HG03139 (cell line): ENCODE measurements around the gene EPHA2.
"Not testable (repeated sequence)": the region's sequence is repeated elsewhere in the genome, so short reads cannot be mapped to it uniquely, and the experiment has no call there.

Source experiments
- ATAC-seq: cut with Tn5 transposase; IDR thresholded peaks from one replicate; pipeline ENCODE4 v1.9.1; 2021; ENCODE audit not compliant: unreplicated experiment

Gene EPHA2

GRCh38 chr1:16155537-16156410 is at the start of gene EPHA2:
EPHA2 (minus strand) TSS chr1:16156069; CDS start chr1:16155932, 137 bp downstream.
- ATAC-seq: no peak

GRCh38 chr1:16205334-16205671 is 49.4 kb upstream of the EPHA2 start:
- no peak for ATAC-seq

GRCh38 chr1:16204634-16205333 is 48.9 kb upstream of the EPHA2 start:
- ATAC-seq: no peak

DNA sequence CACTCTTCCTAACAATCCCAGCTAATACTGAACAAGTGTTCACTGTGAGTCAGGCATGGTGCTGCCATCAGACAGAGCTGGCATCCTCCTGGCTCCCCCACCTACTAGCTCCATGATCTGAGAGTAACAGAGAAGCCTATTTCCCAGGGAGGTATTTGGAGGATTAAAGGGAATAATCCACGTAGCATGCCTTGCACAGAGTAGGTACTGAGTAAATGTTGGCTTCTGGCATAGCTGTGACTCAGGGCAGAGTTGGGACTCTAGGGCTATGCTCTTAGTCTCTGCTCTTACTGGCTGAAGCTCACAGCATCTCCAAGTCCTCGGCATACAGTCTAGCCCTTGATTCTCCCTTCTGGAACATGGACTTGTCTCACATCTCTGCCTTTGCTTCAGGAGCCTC is 48.3 kb upstream of the EPHA2 start:
- ATAC-seq: no peak

- ATAC-seq: no peak
Measured at GRCh38 chr1:16203550-16203949, 47.7 kb upstream of the EPHA2 start.

DNA sequence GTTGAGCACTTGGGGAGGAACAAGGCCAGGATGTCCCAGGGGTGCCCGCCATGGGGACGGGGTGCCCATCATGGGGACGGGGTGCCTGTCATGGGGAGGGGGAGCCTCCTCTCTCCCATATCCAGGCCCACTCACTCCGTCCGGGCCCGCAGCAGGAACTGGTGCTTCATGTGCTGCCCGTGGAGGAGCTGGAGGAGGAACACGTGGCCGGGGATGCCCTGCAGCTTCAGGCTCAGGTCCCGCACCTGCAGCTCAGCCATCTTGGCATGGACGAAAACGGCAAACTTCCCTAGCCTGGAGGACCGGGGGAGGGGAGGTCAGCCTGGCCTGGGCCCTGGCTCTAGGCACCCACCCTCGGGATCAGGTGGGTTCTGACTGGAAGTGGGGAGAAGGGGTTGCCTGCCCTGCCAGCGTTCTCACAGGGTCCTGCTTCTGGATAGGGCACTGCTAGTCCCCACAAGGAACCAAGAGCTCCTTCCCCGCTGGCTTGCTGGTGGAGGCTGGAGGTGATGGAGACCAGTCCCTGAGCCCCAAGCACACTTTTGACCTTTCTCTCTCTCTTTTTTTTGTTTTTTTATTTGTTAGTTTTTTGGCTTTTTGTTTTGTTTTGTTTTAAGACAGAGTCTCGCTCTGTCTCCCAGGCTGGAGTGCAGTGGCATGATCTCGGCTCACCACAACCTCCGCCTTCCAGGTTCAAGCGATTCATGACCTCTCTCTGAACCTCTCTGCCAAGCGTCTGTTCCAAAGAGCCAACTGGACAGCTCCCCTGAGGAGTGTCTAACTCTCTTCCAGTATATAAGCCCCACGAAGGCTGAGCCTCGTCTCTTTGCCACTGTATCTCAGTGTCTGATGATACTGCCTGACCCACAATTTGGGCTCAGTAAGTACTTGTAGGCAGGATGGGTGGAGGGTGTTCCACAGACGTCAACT is 46.7 kb upstream of the EPHA2 start:
- ATAC-seq: no peak

- no peak for ATAC-seq
Measured at GRCh38 chr1:16199700-16200099, 43.8 kb upstream of the EPHA2 start.

- ATAC-seq: no peak
Measured at GRCh38 chr1:16199157-16199501, 43.3 kb upstream of the EPHA2 start.

DNA sequence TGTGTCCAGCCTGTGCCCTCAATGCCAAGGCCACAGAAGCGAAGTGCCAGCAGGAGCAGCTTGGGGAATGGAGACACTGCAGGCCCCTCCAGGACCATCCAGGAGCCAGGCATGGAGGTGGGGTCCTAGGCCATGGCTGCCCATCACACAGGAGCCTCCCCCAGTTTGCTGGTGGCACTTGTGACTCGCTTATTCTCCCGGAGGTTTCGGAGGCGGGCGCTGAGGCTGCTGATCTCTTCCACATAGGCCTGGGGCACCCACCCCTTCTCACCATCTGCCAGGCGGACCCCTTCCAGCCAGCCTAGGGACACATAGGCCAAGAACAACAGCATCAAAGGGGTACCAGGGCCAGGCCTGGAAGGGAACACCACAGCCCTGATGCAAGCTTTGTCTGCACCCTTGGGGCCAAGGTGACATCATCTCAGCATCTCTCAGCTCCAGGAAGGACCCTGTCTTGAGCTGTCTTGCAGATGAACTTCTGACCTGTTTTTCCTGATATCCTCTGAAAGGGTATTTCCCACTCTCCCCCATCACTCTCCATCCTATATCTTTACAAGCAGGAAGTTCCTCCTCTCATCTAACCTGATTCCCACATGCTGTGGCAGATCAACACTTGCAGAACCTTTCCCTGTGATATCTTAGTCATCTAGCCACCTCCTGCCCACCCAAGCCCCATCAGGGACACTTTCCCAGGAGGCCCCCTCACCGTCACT is 42.7 kb upstream of the EPHA2 start:
- no peak for ATAC-seq

GRCh38 chr1:16196874-16197273 is 41.0 kb upstream of the EPHA2 start:
- ATAC-seq: no peak

DNA sequence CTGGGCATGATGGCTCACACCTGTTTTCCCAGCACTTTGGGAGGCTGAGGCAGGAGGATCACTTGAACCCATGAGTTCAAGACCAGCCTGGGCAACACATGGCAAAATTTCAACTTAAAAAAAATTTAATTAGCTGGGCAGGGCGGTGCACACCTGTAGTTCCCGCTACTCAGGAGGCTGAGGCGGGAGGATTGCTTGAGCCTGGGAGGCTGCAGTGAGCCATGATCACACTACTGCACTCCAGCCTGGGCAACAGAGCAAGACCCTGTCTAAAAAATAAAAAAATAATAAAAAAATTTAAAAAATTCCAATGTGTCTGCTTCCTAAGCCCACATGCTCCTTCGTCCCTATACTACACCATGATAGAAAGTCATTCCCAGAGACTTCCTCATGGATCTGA is 40.3 kb upstream of the EPHA2 start:
- not testable (repeated sequence) for ATAC-seq

DNA sequence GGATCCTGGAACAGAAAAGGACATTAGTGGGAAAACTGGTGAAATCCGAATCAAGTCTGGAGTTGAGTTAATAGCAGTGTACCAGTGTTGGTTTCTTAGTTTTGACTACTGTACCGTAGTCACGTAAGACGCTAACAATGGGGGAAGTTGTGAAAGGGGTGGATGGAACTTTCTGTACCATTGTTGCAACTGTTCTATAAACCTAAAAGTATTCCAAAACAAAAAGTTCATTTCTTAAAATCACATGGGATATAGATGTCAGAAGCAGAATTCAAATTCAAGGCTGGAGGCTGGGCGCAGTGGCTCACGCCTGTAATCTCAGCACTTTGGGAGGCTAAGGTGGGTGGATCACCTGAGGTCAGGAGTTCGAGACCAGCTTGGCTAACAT is 39.6 kb upstream of the EPHA2 start:
- ATAC-seq: no peak

GRCh38 chr1:16191916-16192546 is 36.2 kb upstream of the EPHA2 start:
- ATAC-seq: no peak

GRCh38 chr1:16191309-16191708 is 35.4 kb upstream of the EPHA2 start:
- ATAC-seq: no peak

DNA sequence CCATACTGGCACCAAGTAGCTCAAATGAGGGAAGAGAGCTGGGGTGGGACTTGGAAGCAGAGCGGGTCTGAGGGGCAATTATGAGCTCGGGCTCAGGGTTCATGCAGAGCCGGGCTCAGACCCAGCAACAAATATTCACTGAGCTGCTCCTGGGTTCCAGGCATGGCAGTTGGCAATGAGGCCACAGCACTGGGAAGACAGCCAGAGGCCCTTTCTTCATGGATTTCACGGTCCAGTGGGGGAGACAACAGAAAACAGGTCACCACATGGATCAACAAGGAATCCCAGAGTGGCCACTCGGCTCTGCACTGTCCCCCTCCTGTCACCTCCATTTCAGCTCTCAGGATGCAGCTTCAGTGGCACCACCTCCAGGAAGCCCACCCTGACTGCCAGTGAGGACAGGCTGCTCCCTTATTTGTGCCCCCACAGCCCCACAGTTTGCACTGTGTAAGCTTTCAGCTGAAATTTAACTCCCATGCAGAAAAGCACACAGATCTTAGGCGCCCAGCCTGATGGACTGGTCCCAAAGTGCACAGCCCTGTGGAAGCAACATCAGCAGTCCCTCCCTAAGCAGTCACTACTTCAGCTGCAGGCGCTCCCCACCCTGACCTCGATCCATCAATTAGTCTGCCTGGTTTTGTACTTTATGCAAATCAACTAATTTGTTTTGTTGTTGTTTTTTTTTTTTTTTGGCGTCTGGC is 34.2 kb upstream of the EPHA2 start:
- ATAC-seq: no peak

DNA sequence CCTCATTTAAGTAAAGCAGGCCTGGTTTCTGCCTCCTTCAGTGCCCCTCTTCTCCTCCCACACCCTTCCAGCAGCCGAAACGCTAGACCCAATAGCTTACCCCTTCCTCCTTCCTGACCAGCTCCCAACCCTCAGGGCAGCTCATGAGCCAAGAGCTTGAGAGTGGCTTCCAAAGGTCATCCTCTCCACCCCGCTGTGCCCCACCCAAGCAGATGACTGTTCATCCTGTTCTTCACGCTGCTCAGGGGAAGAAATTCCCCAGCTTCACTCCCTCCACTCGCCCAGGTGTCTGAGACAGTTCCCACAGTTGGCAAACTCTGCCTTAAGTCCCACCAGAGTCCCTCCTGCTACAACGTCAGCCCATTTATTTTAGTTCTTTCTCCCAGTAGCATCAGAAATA is 33.1 kb upstream of the EPHA2 start:
- no peak for ATAC-seq

DNA sequence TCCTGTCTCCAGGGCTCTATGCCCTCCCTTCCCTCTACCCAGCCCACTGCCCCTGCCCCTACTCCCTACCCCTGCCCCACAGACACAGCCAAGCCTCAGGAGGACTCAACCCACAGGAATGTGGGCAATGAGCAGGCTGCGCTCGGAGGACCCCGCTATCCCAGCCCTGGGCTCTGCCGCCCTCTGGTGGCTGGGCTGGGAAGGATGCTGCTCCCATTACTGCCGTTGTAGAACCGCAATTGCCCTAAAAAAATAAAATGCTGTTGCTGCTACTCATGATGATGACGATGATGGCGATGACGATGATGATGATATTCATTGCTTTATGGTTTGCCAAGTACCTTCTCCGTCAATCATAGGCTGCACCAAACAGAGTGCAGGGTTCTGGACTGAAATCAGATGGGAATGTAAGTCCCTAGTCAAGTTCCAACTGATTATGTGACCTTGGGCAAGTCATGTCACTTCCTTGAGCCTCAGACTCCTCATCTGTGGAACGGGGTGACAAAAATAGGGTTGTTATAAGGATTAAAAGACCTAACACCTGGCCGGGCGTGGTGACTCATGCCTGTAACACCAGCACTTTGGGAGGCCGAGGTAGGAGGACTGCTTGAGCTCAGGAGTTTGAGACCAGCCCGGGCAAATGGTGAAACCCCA is 32.0 kb upstream of the EPHA2 start:
- ATAC-seq: no peak

DNA sequence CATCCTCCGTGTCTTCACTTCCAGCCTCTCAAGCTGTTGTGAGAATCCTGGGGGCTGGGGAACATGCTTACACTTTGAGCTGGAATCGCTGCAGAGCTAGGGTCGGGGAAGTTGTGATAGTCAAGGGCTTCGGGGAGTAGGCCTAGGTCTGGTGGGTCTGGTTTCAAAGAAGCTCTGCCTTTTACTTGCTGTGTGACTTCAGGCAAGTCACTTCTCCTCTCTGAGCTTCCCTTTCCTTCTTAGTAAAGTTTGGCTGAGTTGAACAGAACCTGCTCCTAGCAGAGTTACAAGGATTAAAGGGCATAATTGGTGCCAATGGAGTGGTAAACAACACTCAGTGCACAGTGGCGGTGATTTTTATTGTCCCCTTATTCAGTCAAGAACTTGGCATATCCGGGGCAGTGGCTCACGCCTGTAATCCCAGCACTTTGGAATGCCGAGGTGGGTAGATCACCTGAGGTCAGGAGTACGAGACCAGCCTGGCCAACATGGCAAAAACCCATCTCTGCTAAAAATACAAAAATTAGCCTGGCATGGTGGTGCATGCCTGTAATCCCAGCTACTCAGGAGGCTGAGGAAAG is 30.9 kb upstream of the EPHA2 start:
- no peak for ATAC-seq
